ENCODE measurements around the gene VAT1. TPM values are rescaled to one million over a fixed set of nuclear protein-coding genes. Genes with fewer than 3 reads are reported as not detected.

Gene VAT1
- total RNA-seq, 1 donor from 2014 or later: 115 TPM

DNA sequence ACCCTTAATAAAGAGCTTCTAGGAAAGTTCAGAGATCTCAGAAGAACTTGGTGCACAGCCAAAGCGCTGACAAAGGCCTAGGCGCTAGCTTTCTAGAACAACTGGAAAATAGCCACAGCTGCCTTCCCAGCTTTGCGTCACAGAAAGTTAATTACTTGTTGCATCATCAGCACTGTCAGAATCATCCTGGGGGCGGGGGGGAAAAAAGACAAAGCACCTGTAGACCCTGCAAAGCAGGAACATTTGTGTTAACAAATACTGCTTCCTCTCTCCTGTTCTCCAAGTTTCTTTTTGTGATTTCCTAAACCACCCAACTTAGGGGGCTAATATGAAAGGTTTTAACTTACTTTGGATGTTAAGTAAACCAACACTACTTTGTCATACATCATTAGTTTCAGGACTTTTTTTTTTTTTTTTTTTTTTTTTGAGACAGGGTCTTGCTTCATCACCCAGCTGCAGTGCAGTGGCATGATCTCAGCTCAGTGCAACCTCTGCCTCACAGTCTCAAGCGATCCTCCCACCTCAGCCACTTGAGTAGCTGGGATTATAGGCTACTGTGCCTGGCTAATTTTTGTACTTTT lies 53.1 kb downstream of the VAT1 start:
- no peaks in the 10 kb centered on the region for H3K36me3 Mint-ChIP-seq (ENCODE audit: low read depth)
- no peak for DNase-seq (ENCODE audit: low read depth, low spot score)
- peak overlapping the region; percentile 39 for H3K4me3 Mint-ChIP-seq
- no peaks in the 10 kb centered on the region for H3K9me3 Mint-ChIP-seq
- no peaks in the 10 kb centered on the region for H3K27me3 Mint-ChIP-seq (ENCODE audit: low read depth)
- H3K4me1 Mint-ChIP-seq: peaks cover 6% of the 10 kb centered on the region
- TF ChIP-seq, protein P1, sequence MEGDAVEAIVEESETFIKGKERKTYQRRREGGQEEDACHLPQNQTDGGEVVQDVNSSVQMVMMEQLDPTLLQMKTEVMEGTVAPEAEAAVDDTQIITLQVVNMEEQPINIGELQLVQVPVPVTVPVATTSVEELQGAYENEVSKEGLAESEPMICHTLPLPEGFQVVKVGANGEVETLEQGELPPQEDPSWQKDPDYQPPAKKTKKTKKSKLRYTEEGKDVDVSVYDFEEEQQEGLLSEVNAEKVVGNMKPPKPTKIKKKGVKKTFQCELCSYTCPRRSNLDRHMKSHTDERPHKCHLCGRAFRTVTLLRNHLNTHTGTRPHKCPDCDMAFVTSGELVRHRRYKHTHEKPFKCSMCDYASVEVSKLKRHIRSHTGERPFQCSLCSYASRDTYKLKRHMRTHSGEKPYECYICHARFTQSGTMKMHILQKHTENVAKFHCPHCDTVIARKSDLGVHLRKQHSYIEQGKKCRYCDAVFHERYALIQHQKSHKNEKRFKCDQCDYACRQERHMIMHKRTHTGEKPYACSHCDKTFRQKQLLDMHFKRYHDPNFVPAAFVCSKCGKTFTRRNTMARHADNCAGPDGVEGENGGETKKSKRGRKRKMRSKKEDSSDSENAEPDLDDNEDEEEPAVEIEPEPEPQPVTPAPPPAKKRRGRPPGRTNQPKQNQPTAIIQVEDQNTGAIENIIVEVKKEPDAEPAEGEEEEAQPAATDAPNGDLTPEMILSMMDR (conservative IDR thresholded peaks at IDR 0.05): no peak
- no peak overlapping the region for H3K27ac Mint-ChIP-seq (ENCODE audit: unreplicated experiment)

DNA sequence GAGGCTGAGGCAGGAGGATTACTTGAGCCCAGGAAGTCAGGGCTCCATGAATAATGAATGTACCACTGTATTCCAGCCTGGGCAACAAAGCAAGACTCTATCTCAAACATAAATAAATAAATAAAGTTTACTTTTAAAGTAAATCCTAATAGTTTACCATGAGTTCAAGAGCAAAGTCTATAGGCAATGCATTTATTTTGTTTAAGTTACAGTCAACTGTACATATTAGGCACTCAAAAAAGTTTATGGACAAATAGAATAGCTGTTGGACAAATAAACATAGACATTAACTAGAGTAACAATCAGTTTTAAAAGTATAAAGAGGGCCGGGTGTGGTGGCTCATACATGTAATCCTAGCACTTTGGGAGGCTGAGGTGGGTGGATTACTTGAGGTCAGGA lies 54.3 kb downstream of the VAT1 start:
- DNase-seq (ENCODE audit: low read depth, low spot score): no peak
- Mint-ChIP-seq H3K27ac (ENCODE audit: unreplicated experiment) (no peak overlapping the region), H3K4me1 (peaks cover 15% of the 10 kb centered on the region), H3K36me3 (ENCODE audit: low read depth) (no peaks in the 10 kb centered on the region), H3K4me3 (no peak overlapping the region), H3K9me3 (no peaks in the 10 kb centered on the region), H3K27me3 (ENCODE audit: low read depth) (no peaks in the 10 kb centered on the region)
- TF ChIP-seq, protein P1 (conservative IDR thresholded peaks at IDR 0.05): no peak

Other genes with a start within 250 kb of the VAT1 start
- gene VPS25, start 248.9 kb downstream of the VAT1 start, total RNA-seq: 83.7 and 88.7 TPM in 2 replicates
- 0.58 and 0.73 TPM in 2 replicates for gene WNK4, start 241.8 kb downstream of the VAT1 start, total RNA-seq
- 85.3 and 92.7 TPM in 2 replicates for gene COA3, start 223.7 kb downstream of the VAT1 start, total RNA-seq
- not detected in 2 replicates for gene CNTD1, start 223.5 kb downstream of the VAT1 start, total RNA-seq
- gene BECN1, start 198.1 kb downstream of the VAT1 start, total RNA-seq: 48.7 and 49.5 TPM in 2 replicates
- 172 and 175 TPM in 2 replicates for gene PSME3, start 189.0 kb downstream of the VAT1 start, total RNA-seq
- 3.0 and 3.2 TPM in 2 replicates for gene AOC2, start 177.8 kb downstream of the VAT1 start, total RNA-seq
- 0.91 and 1.1 TPM in 2 replicates for gene AOC3, start 171.2 kb downstream of the VAT1 start, total RNA-seq
- not detected in 2 replicates for gene G6PC1, start 121.6 kb downstream of the VAT1 start, total RNA-seq
- gene AARSD1, start 57.9 kb downstream of the VAT1 start, total RNA-seq: 61.6 and 65.6 TPM in 2 replicates
- 3.4 and 3.5 TPM in 2 replicates for gene PTGES3L, start 42.3 kb downstream of the VAT1 start, total RNA-seq
- gene RUNDC1, start 41.8 kb downstream of the VAT1 start, total RNA-seq: 15.9 and 16.5 TPM in 2 replicates
- gene RPL27, start 24.0 kb downstream of the VAT1 start, total RNA-seq: 1,045 and 1,183 TPM in 2 replicates
- gene IFI35, start 15.6 kb downstream of the VAT1 start, total RNA-seq: 0.91 and 1.3 TPM in 2 replicates
- 15.3 and 17.8 TPM in 2 replicates for gene RND2, start 2.8 kb upstream of the VAT1 start, total RNA-seq
- gene BRCA1, start 103.0 kb upstream of the VAT1 start, total RNA-seq: 62.4 and 64.7 TPM in 2 replicates
- 33.2 and 33.7 TPM in 2 replicates for gene NBR1, start 148.8 kb upstream of the VAT1 start, total RNA-seq
- 4.6 and 5.8 TPM in 2 replicates for gene TMEM106A, start 189.5 kb upstream of the VAT1 start, total RNA-seq
- gene CCDC200, start 206.2 kb upstream of the VAT1 start, total RNA-seq: not detected in 2 replicates
- gene RNU2-1, start 211.6 kb upstream of the VAT1 start, total RNA-seq: 6,904 and 8,313 TPM in 2 replicates

Measured in neural crest cell (in vitro differentiated cells).